Right lobe of liver (tissue), 4 donors: Measurements from ENCODE around the gene TNP1.

Experiments used
- CTCF ChIP-seq, 4 donors: fragments of 200-600 bp in 3 of 4; fragments of 450-650 bp in 1 of 4; IDR thresholded peaks; one replicate each; pipeline versions ENCODE4 v1.5.1 to v1.8.0; 2016 to 2022; ENCODE audit warnings: antibody characterized with exemption in 4 of 4, mild to moderate bottlenecking in 2 of 4
- POLR2A ChIP-seq: fragments of 450-650 bp; IDR thresholded peaks from one replicate; pipeline ENCODE4 v1.6.1; 2017; ENCODE audit warnings: antibody characterized with exemption, mild to moderate bottlenecking
- donor health status: DM: no; HTN: no; CAD: no.
- donor health status: DM: no; HTN: no; CAD: no.
- donor health status: DM: no; HTN: yes; CAD: no.

GRCh38 chr2:216850665-216851322 lies 9.1 kb downstream of the TNP1 start:
- no peak for TF ChIP-seq CTCF (IDR thresholded peaks at IDR 0.05)
- no peak for TF ChIP-seq POLR2A
